ENCODE measurements around the gene SLC22A7. TPM values are rescaled to one million over a fixed set of nuclear protein-coding genes. Genes with fewer than 3 reads are reported as not detected.

Gene SLC22A7, protein sequence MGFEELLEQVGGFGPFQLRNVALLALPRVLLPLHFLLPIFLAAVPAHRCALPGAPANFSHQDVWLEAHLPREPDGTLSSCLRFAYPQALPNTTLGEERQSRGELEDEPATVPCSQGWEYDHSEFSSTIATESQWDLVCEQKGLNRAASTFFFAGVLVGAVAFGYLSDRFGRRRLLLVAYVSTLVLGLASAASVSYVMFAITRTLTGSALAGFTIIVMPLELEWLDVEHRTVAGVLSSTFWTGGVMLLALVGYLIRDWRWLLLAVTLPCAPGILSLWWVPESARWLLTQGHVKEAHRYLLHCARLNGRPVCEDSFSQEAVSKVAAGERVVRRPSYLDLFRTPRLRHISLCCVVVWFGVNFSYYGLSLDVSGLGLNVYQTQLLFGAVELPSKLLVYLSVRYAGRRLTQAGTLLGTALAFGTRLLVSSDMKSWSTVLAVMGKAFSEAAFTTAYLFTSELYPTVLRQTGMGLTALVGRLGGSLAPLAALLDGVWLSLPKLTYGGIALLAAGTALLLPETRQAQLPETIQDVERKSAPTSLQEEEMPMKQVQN
- total RNA-seq, result not detected in 2 replicates

DNA sequence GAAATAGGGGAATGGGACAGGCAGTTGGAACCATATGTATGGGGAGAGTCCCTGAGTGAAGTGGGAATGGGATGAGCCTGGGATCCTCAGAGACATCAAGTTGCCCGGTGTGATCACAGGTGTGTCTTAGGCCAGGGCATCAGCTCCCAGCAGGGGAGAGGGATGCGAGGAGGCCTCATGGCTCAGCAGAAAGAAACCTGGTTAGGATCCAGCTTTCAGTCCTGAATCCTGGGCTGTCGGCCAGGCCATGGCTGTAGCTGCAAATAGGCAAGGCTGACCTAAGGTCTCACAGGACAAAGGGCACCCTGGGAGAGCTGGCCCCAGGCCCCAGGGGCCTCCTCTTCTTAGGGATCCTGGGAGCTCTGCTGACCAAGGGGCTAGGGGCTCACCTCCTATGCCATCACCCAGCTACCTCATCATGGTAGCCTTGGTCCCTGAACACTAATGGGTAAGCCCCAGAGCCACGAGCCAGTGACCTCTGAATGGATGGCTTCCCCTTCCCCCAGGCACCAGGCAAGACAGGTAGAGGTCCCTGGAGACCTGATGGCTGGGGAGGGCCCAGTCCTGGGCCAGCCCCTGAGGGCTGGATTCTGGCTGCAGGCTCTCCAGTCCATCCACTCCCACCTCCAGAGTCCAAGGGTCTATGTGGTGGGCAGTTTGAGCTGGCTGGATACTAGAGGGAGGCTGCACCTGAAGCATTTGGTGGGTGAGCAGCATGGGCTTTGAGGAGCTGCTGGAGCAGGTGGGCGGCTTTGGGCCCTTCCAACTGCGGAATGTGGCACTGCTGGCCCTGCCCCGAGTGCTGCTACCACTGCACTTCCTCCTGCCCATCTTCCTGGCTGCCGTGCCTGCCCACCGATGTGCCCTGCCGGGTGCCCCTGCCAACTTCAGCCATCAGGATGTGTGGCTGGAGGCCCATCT, at the start of gene SLC22A7:
Gene SLC22A7 (plus strand): TSS at position 617 of the 921 bp plus-strand sequence. CDS start 99 bp downstream, at position 716.

DNA sequence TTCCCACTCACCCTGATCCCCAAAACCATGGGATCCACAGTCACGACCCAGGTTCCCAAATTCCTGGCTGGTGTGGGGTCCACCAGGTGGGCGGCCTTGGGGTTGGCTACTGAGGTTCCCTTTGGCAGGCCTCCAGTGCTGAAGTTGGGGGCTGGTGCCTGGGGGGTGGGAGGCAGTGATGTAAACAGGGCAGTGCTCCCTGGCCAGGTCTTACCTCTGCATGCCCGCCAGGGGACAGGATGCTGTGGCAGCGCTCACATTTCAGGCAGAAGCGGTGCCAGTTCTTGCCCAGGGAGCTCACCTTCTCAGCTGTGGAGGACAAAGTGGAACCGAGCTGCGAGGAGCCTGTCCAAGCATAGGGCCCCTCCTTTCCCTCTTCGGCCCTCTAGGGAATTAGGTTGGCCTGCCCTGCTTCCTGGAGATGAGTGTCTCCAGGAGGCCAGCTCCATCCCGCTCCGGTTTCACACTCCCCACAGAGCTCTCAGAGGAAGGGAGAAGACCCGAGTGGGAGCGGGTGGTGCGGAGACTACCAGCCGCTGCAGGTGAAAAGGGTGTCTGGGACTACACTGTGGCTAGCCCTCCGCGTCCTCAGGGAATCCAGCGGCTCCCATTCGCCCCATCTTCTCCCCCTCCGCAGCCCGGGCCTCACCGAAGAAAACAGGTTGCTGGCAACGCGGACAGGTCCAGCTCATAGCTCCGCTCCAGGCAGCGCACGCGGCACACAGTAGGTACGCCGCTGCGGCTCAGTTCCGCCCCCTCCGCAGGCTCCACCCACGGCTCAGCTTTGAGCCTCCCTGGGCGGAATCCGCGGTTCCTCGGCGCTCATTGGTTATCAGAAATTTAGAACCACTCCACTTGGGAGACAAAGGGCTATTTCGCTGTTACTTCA, 10.3 kb downstream of the SLC22A7 start, which contains the start of gene CRIP3:
Gene CRIP3 (minus strand): TSS at position 726 of the 889 bp plus-strand sequence. CDS start 34 bp downstream, at position 692.

Other genes with a start within 250 kb of the SLC22A7 start
- 28.1 and 36.9 TPM in 2 replicates for gene CUL7, start 244.4 kb upstream of the SLC22A7 start, total RNA-seq
- 15.3 and 16.6 TPM in 2 replicates for gene MRPL2, start 238.8 kb upstream of the SLC22A7 start, total RNA-seq
- 11.4 and 15.2 TPM in 2 replicates for gene KLC4, start 238.6 kb upstream of the SLC22A7 start, total RNA-seq
- 13.2 and 13.7 TPM in 2 replicates for gene PTK7, start 221.9 kb upstream of the SLC22A7 start, total RNA-seq
- 14.5 and 15.7 TPM in 2 replicates for gene SRF, start 127.0 kb upstream of the SLC22A7 start, total RNA-seq
- 21.3 and 23.7 TPM in 2 replicates for gene CUL9, start 116.1 kb upstream of the SLC22A7 start, total RNA-seq
- gene DNPH1, start 68.8 kb upstream of the SLC22A7 start, total RNA-seq, result 42.3 and 45.3 TPM in 2 replicates
- under 0.01 TPM in 2 replicates for gene TTBK1, start 54.8 kb upstream of the SLC22A7 start, total RNA-seq
- gene CRIP3, start 10.6 kb downstream of the SLC22A7 start, total RNA-seq, result 0.13 and 0.19 TPM in 2 replicates
- 5.5 and 6.8 TPM in 2 replicates for gene ZNF318, start 71.4 kb downstream of the SLC22A7 start, total RNA-seq
- gene ABCC10, start 129.3 kb downstream of the SLC22A7 start, total RNA-seq, result 20.3 and 23.0 TPM in 2 replicates
- 0.12 TPM in 1 of 2 replicates, not detected in the other for gene DLK2, start 157.3 kb downstream of the SLC22A7 start, total RNA-seq
- 10.7 and 11.4 TPM in 2 replicates for gene TJAP1, start 179.3 kb downstream of the SLC22A7 start, total RNA-seq
- gene LRRC73, start 212.1 kb downstream of the SLC22A7 start, total RNA-seq, result 0.79 and 0.81 TPM in 2 replicates
- 111 and 132 TPM in 2 replicates for gene YIPF3, start 218.7 kb downstream of the SLC22A7 start, total RNA-seq
- gene POLR1C, start 218.8 kb downstream of the SLC22A7 start, total RNA-seq, result 20.0 and 26.4 TPM in 2 replicates

Measured in aortic smooth muscle cell (primary cell).